Gastrocnemius medialis (tissue), 4 donors: Measurements from ENCODE around the gene DISC1.

Source experiments
- CTCF ChIP-seq, 5 experiments: fragments of 450-650 bp in 3 of 5; fragments of 200-600 bp in 2 of 5; sonication (generic) in 2 of 5; IDR thresholded peaks in 4 of 5; conservative IDR thresholded peaks in 1 of 5; 1 replicate in 4 of 5; 2 replicates in 1 of 5; pipeline ENCODE4 v1.5.1; 2016 to 2019; ENCODE audit warnings: antibody characterized with exemption in 5 of 5, mild to moderate bottlenecking in 3 of 5, moderate library complexity in 3 of 5
- POLR2A ChIP-seq, 2 donors: fragments of 450-650 bp; IDR thresholded peaks; one replicate each; pipeline ENCODE4 v1.6.1; 2017; ENCODE audit warnings: antibody characterized with exemption in 2 of 2, mild to moderate bottlenecking in 2 of 2, moderate library complexity in 2 of 2

- no peak for TF ChIP-seq CTCF (IDR thresholded peaks at IDR 0.05 in 4 of 5, conservative IDR thresholded peaks at IDR 0.05 in 1 of 5)
- no peak for TF ChIP-seq POLR2A (IDR thresholded peaks at IDR 0.05)
Measured at GRCh38 chr1:231879296-231879695, 252.7 kb downstream of the DISC1 start.
